ENCODE results near the gene MMP15.
A peak's percentile ranks its signal among the peaks of the same experiment; 100 is the strongest.
"Not testable (repeated sequence)": the region's sequence is repeated elsewhere in the genome, so short reads cannot be mapped to it uniquely, and the experiment has no call there.

MMP15 gene

GRCh38 chr16:58051821-58052603, 26.5 kb downstream of the MMP15 start:
- no peak for DNase-seq

- no peak for DNase-seq
These were observed 28.1 kb downstream of the MMP15 start for GRCh38 chr16:58053682-58054005.

GRCh38 chr16:58054289-58054688, 28.7 kb downstream of the MMP15 start:
- peak; percentile 50 for DNase-seq

GRCh38 chr16:58056580-58056979, 31.0 kb downstream of the MMP15 start:
- no peak for DNase-seq

GRCh38 chr16:58057121-58057520, 31.6 kb downstream of the MMP15 start:
- no peak for DNase-seq

- DNase-seq, result no peak
These were observed 32.2 kb downstream of the MMP15 start for GRCh38 chr16:58057784-58058183.

- no peak for DNase-seq
These were observed 37.3 kb downstream of the MMP15 start for GRCh38 chr16:58062821-58063220.

GRCh38 chr16:58063377-58064076, 38.0 kb downstream of the MMP15 start:
- no peak for DNase-seq

GRCh38 chr16:58070585-58070984, 45.0 kb downstream of the MMP15 start:
- DNase-seq, result no peak

GRCh38 chr16:58072134-58072533, 46.6 kb downstream of the MMP15 start:
- not testable (repeated sequence) for DNase-seq

- not testable (repeated sequence) for DNase-seq
These were observed 47.5 kb downstream of the MMP15 start for GRCh38 chr16:58073086-58073485.

- DNase-seq, result no peak
These were observed 49.1 kb downstream of the MMP15 start for GRCh38 chr16:58074657-58075056.

- no peak for DNase-seq
These were observed 51.0 kb downstream of the MMP15 start for GRCh38 chr16:58076514-58076913.

GRCh38 chr16:58077796-58078195, 52.2 kb downstream of the MMP15 start:
- DNase-seq, result no peak

- DNase-seq, result not testable (repeated sequence)
These were observed 55.1 kb downstream of the MMP15 start for GRCh38 chr16:58080657-58081056.

GRCh38 chr16:58082381-58082780, 56.8 kb downstream of the MMP15 start:
- DNase-seq, result no peak

- no peak for DNase-seq
These were observed 59.1 kb downstream of the MMP15 start for GRCh38 chr16:58084635-58085034.

GRCh38 chr16:58085171-58085570, 59.6 kb downstream of the MMP15 start:
- DNase-seq, result no peak

- DNase-seq, result no peak
These were observed 60.2 kb downstream of the MMP15 start for GRCh38 chr16:58085584-58086251.

- no peak for DNase-seq
These were observed 61.0 kb downstream of the MMP15 start for GRCh38 chr16:58086381-58087208.

- DNase-seq, result no peak
These were observed 61.8 kb downstream of the MMP15 start for GRCh38 chr16:58087209-58087913.

GRCh38 chr16:58088091-58088490, 62.5 kb downstream of the MMP15 start:
- DNase-seq, result no peak
